Colonic mucosa (tissue), 4 donors: Measurements from ENCODE around the gene TNFRSF13B. TPM values are rescaled to one million over a fixed set of nuclear protein-coding genes. Genes with fewer than 3 reads are reported as not detected.
A peak's percentile ranks its signal among the peaks of the same experiment; 100 is the strongest.

Source experiments
- DNase-seq: peaks from one replicate; pipeline ENCODE4 v3.0.0-alpha.2; 2020
- H3K27ac ChIP-seq: fragments of 200-600 bp; one replicate; pipeline ENCODE4 v1.8.0; 2021
- H3K27me3 ChIP-seq: fragments of 200-600 bp; one replicate; pipeline ENCODE4 v1.8.0; 2021
- H3K36me3 ChIP-seq: fragments of 200-600 bp; one replicate; pipeline ENCODE4 v1.8.0; 2021
- H3K4me1 ChIP-seq: fragments of 200-600 bp; one replicate; pipeline ENCODE4 v1.8.0; 2021; ENCODE audit warnings: mild to moderate bottlenecking
- H3K4me3 ChIP-seq: fragments of 200-600 bp; one replicate; pipeline ENCODE4 v1.8.0; 2021
- H3K9ac ChIP-seq, 2 donors: one replicate each; pipeline ENCODE4 v1.7.0; 2013; ENCODE audit warnings: control low read depth in 2 of 2, low read depth in 2 of 2, low read length in 2 of 2
- H3K9me3 ChIP-seq: fragments of 200-600 bp; one replicate; pipeline ENCODE4 v1.8.0; 2021
- CTCF ChIP-seq: fragments of 200-600 bp; IDR thresholded peaks from one replicate; pipeline ENCODE4 v1.8.0; 2022; ENCODE audit warnings: antibody characterized with exemption, mild to moderate bottlenecking
- intact Hi-C: fragments of 100-400 bp; cut with DNase I; formaldehyde crosslinking; loops from one replicate; pipeline ENCODE4 v1.14.1; 2022
- total RNA-seq, 2 donors: library from RNA; stranded (reverse); fragmentation: NEBNext Ultra II Directional in 1 of 2; extraction: Animal tissue kit (Norgen Biotek cat#: 25700) in 1 of 2; gene quantifications; one replicate each; pipeline ENCODE4 v1.2.1, GENCODE V29; 2021
- donor health status: healthy.
- donor health status: DM: no; HTN: no; CAD: no.
- donor health status: DM: no; HTN: no; CAD: no.

The TNFRSF13B gene
- total RNA-seq, 2 donors from 2014 or later = 0.42 to 1.1 TPM

- no peak for TF ChIP-seq CTCF
- Histone ChIP-seq H3K9ac (no peak overlapping the region), H3K27me3 (no peaks in the 10 kb centered on the region), H3K36me3 (no peaks in the 10 kb centered on the region), H3K4me1 (no peaks in the 10 kb centered on the region), H3K9me3 (no peaks in the 10 kb centered on the region), H3K4me3 (no peak overlapping the region), H3K27ac (no peak overlapping the region)
- intact Hi-C loops = no loop called here
- no peak for DNase-seq
These were observed 59.6 kb downstream of the TNFRSF13B start for GRCh38 chr17:16912021-16912962.

GRCh38 chr17:16911141-16911937 is 60.6 kb downstream of the TNFRSF13B start:
- no peaks in the 10 kb centered on the region for H3K36me3 ChIP-seq
- no peak overlapping the region for H3K4me3 ChIP-seq
- H3K9me3 ChIP-seq = no peaks in the 10 kb centered on the region
- DNase-seq = peak; percentile 14
- intact Hi-C loops = no loop called here
- TF ChIP-seq CTCF = no peak
- H3K4me1 ChIP-seq = no peaks in the 10 kb centered on the region
- H3K27me3 ChIP-seq = no peaks in the 10 kb centered on the region
- no peak overlapping the region for H3K27ac ChIP-seq
- no peak overlapping the region for H3K9ac ChIP-seq

- H3K36me3 ChIP-seq = no peaks in the 10 kb centered on the region
- no peak for TF ChIP-seq CTCF
- DNase-seq = no peak
- H3K9me3 ChIP-seq = no peaks in the 10 kb centered on the region
- no peak overlapping the region for H3K9ac ChIP-seq
- H3K27ac ChIP-seq = no peak overlapping the region
- no peak overlapping the region for H3K4me3 ChIP-seq
- no peaks in the 10 kb centered on the region for H3K4me1 ChIP-seq
- intact Hi-C loops = no loop called here
- H3K27me3 ChIP-seq = peaks cover 3% of the 10 kb centered on the region
These were observed 61.6 kb downstream of the TNFRSF13B start for GRCh38 chr17:16910341-16910740.

GRCh38 chr17:16909472-16910246 is 62.3 kb downstream of the TNFRSF13B start:
- H3K36me3 ChIP-seq = no peaks in the 10 kb centered on the region
- no peak overlapping the region for H3K4me3 ChIP-seq
- no peaks in the 10 kb centered on the region for H3K4me1 ChIP-seq
- peaks cover 3% of the 10 kb centered on the region for H3K27me3 ChIP-seq
- TF ChIP-seq CTCF = no peak
- intact Hi-C loops = no loop called here
- H3K9me3 ChIP-seq = no peaks in the 10 kb centered on the region
- DNase-seq = no peak
- no peak overlapping the region for H3K9ac ChIP-seq
- no peak overlapping the region for H3K27ac ChIP-seq

- DNase-seq = no peak
- Histone ChIP-seq H3K9me3 (no peaks in the 10 kb centered on the region), H3K36me3 (no peaks in the 10 kb centered on the region), H3K4me1 (no peaks in the 10 kb centered on the region), H3K27ac (no peak overlapping the region), H3K9ac (no peak overlapping the region), H3K4me3 (no peak overlapping the region), H3K27me3 (peaks cover 3% of the 10 kb centered on the region)
- intact Hi-C loops = no loop called here
- TF ChIP-seq CTCF = no peak
These were observed 63.6 kb downstream of the TNFRSF13B start for GRCh38 chr17:16908273-16908672.
